Measurements from ENCODE around the gene FAM111B.
A peak's percentile ranks its signal among the peaks of the same experiment; 100 is the strongest.
"Not testable (repeated sequence)": the region's sequence is repeated elsewhere in the genome, so short reads cannot be mapped to it uniquely, and the experiment has no call there.

The FAM111B gene

GRCh38 chr11:59106363-59107336 is at the start of gene FAM111B:
Gene FAM111B, plus strand, starts transcription at chr11:59107237. Its CDS starts 2,389 bp downstream, at chr11:59109626.
- peak within 1 kb of the TSS; percentile 67 for H3K4me3 ChIP-seq (ENCODE audit: low read length)
- peak; percentile 91 for DNase-seq (ENCODE audit: low read depth)
- no peak for TF ChIP-seq CTCF (conservative IDR thresholded peaks at IDR 0.05; ENCODE audit: low read length)

GRCh38 chr11:59058120-59059033 is 48.7 kb upstream of the FAM111B start:
- H3K4me3 ChIP-seq (ENCODE audit: low read length) = peak overlapping the region; percentile 23; the same call in 1 of the 2 replicates
- peak; percentile 66 for TF ChIP-seq CTCF (conservative IDR thresholded peaks at IDR 0.05; ENCODE audit: low read length)

GRCh38 chr11:59060096-59060495 is 46.9 kb upstream of the FAM111B start:
- not testable (repeated sequence) for H3K4me3 ChIP-seq (ENCODE audit: low read length)
- peak; percentile 45 for DNase-seq (ENCODE audit: low read depth)

More at GRCh38 chr11:59058120-59059033, 48.7 kb upstream of the FAM111B start:
- DNase-seq (ENCODE audit: low read depth) = peak; percentile 85

- no peak for TF ChIP-seq CTCF (conservative IDR thresholded peaks at IDR 0.05; ENCODE audit: low read length)
- DNase-seq (ENCODE audit: low read depth) = no peak
- no peak overlapping the region for H3K4me3 ChIP-seq (ENCODE audit: low read length)
Observed at GRCh38 chr11:59062602-59063529, 44.2 kb upstream of the FAM111B start.

GRCh38 chr11:59063996-59064727 is 42.9 kb upstream of the FAM111B start:
- not testable (repeated sequence) for H3K4me3 ChIP-seq (ENCODE audit: low read length); DNase-seq (ENCODE audit: low read depth)

- no peak overlapping the region for H3K4me3 ChIP-seq (ENCODE audit: low read length)
- TF ChIP-seq CTCF (conservative IDR thresholded peaks at IDR 0.05; ENCODE audit: low read length) = no peak
- DNase-seq (ENCODE audit: low read depth) = no peak
Observed at GRCh38 chr11:59069087-59069486, 38.0 kb upstream of the FAM111B start.
